Naive thymus-derived CD4-positive, alpha-beta T cell (primary cell): Measurements from ENCODE around the gene ANKLE2. TPM values are rescaled to one million over a fixed set of nuclear protein-coding genes. Genes with fewer than 3 reads are reported as not detected.

Source experiments
- ATAC-seq: fragments of 150-1000 bp; cut with Tn5 transposase; 2 replicates; pipeline ENCODE4 v1.10.0; 2021; ENCODE audit warnings: mild to moderate bottlenecking, moderate library complexity
- CTCF ChIA-PET: fragments of 350-600 bp; sonication (Branson Sonifier 250); formaldehyde crosslinking; loops from one replicate; lab custom pipeline; 2021; ENCODE audit warnings: antibody characterized with exemption; lab: Charles Lee
- POLR2A ChIA-PET: fragments of 350-600 bp; sonication (Branson Sonifier 250); formaldehyde crosslinking; loops from one replicate; lab custom pipeline; 2021; ENCODE audit warnings: antibody characterized with exemption, inconsistent platforms; lab: Charles Lee
- DNase-seq, 9 donors: peaks; one replicate each; pipeline versions ENCODE4 v3.0.0 to v3.0.0-alpha.2; 2020 to 2022; ENCODE audit warnings: mixed read lengths in 1 of 9
- H3K27ac ChIP-seq: one replicate; pipeline ENCODE4 v1.7.0; 2013; ENCODE audit warnings: mild to moderate bottlenecking, low read depth, low read length, moderate library complexity
- H3K27me3 ChIP-seq, 2 donors: one replicate each; pipeline ENCODE4 v1.7.0; 2013; ENCODE audit warnings: low read length in 2 of 2, mild to moderate bottlenecking in 2 of 2, moderate library complexity in 2 of 2; ENCODE audit not compliant: control insufficient read depth in 2 of 2, insufficient read depth in 2 of 2
- H3K36me3 ChIP-seq, 3 experiments: 1 replicate in 2 of 3; 2 replicates in 1 of 3; pipeline ENCODE4 v1.7.0; 2013; ENCODE audit warnings: low read length in 3 of 3, mild to moderate bottlenecking in 3 of 3, moderate library complexity in 1 of 3; ENCODE audit not compliant: insufficient read depth in 3 of 3, control insufficient read depth in 2 of 3
- H3K4me1 ChIP-seq, 2 donors: one replicate each; pipeline ENCODE4 v1.7.0; 2013; ENCODE audit warnings: low read length in 2 of 2, mild to moderate bottlenecking in 2 of 2, moderate library complexity in 1 of 2; ENCODE audit not compliant: control insufficient read depth in 2 of 2, insufficient read depth in 2 of 2
- H3K4me3 ChIP-seq: 2 replicates; pipeline ENCODE4 v1.7.0; 2013; ENCODE audit warnings: mild to moderate bottlenecking, low read length
- H3K9me3 ChIP-seq, 3 experiments: 1 replicate in 2 of 3; 2 replicates in 1 of 3; pipeline ENCODE4 v1.7.0; 2013; ENCODE audit warnings: low read length in 3 of 3; ENCODE audit not compliant: control insufficient read depth in 2 of 3
- H3K27ac Mint-ChIP-seq, 9 donors: one replicate each; pipeline ENCODE4 v1.8.0; 2020 to 2022; ENCODE audit warnings: mixed read lengths in 9 of 9, mild to moderate bottlenecking in 8 of 9, moderate library complexity in 5 of 9, inconsistent platforms in 2 of 9
- H3K27me3 Mint-ChIP-seq, 5 donors: one replicate each; pipeline ENCODE4 v1.8.0; 2021 to 2022; ENCODE audit warnings: mixed read lengths in 5 of 5, mild to moderate bottlenecking in 1 of 5
- H3K36me3 Mint-ChIP-seq, 5 donors: one replicate each; pipeline ENCODE4 v1.8.0; 2020 to 2022; ENCODE audit warnings: mixed read lengths in 5 of 5, mild to moderate bottlenecking in 3 of 5, inconsistent platforms in 1 of 5
- H3K4me1 Mint-ChIP-seq, 7 donors: one replicate each; pipeline ENCODE4 v1.8.0; 2020 to 2022; ENCODE audit warnings: mixed read lengths in 7 of 7, mild to moderate bottlenecking in 3 of 7, inconsistent platforms in 1 of 7
- H3K4me3 Mint-ChIP-seq, 10 donors: one replicate each; pipeline ENCODE4 v1.8.0; 2020 to 2022; ENCODE audit warnings: mild to moderate bottlenecking in 10 of 10, mixed read lengths in 10 of 10, moderate library complexity in 6 of 10, inconsistent platforms in 2 of 10
- H3K9me3 Mint-ChIP-seq, 11 donors: one replicate each; pipeline ENCODE4 v1.8.0; 2020 to 2022; ENCODE audit warnings: mixed read lengths in 11 of 11, mild to moderate bottlenecking in 4 of 11, inconsistent platforms in 1 of 11, moderate library complexity in 1 of 11
- intact Hi-C, 2 donors: fragments of 100-400 bp; cut with micrococcal nuclease; formaldehyde crosslinking; loops; one replicate each; pipeline ENCODE4 v1.15.1; 2023
- polyA plus RNA-seq, 2 donors: library from polyadenylated mRNA; unstranded; fragments of 300-500 nt; fragmentation: Illumina TruSeq; gene quantifications; one replicate each; pipeline ENCODE4 v1.2.3, GENCODE V29; 2021
- total RNA-seq, 6 experiments: library from RNA in 5 of 6; stranded (reverse) in 5 of 6; gene quantifications; 1 replicate in 5 of 6; 2 replicates in 1 of 6; pipeline ENCODE4 v1.2.3 and lab custom pipeline; 2021 to 2026

ANKLE2 gene
- total and polyA plus RNA-seq, 7 experiments from 2014 or later, result 21.5 to 95.5 (median 78.9) TPM

GRCh38 chr12:132675757-132676432, 85.7 kb downstream of the ANKLE2 start:
- no peaks in the 10 kb centered on the region for H3K9me3 Mint-ChIP-seq
- Histone ChIP-seq H3K4me1 (no peaks in the 10 kb centered on the region), H3K9me3 (no peaks in the 10 kb centered on the region), H3K36me3 (peaks cover 9 to 84% (median 9%) of the 10 kb centered on the region in 3 experiments), H3K4me3 (no peak overlapping the region), H3K27me3 (no peaks in the 10 kb centered on the region), H3K27ac (no peak overlapping the region)
- H3K27me3 Mint-ChIP-seq, result no peaks in the 10 kb centered on the region
- POLR2A ChIA-PET, result interaction anchor here (1.4 kb wide), 1 partner anchor 11 kb away, joined by 3 read pairs; no protein-coding TSS in a partner anchor
- CTCF ChIA-PET, result no interaction called here
- H3K36me3 Mint-ChIP-seq, result peaks cover 19 to 51% (median 35%) of the 10 kb centered on the region in 5 donors
- ATAC-seq (no peak), DNase-seq (no peak)
- intact Hi-C loops, result no loop called here
- H3K4me1 Mint-ChIP-seq, result peaks cover 0 to 11% (median 8%) of the 10 kb centered on the region in 7 donors
- H3K27ac Mint-ChIP-seq, result no peak overlapping the region
- no peak overlapping the region for H3K4me3 Mint-ChIP-seq

Other genes with a start within 250 kb of the ANKLE2 start
- gene LRCOL1, start 151.2 kb downstream of the ANKLE2 start, total RNA-seq, result not detected
- not detected for gene LRCOL1, start 151.2 kb downstream of the ANKLE2 start, polyA plus RNA-seq
- gene P2RX2, start 143.1 kb downstream of the ANKLE2 start, total RNA-seq, result under 1 TPM in 1 of 5 experiments, not detected in 4; 0.32 TPM
- gene P2RX2, start 143.1 kb downstream of the ANKLE2 start, polyA plus RNA-seq, result not detected
- gene POLE, start 74.5 kb downstream of the ANKLE2 start, total RNA-seq, result 100 to 1,000 TPM in 1 of 5 experiments, 10 to 100 TPM in 4; 54.5 to 138 (median 62.1) TPM
- gene POLE, start 74.5 kb downstream of the ANKLE2 start, polyA plus RNA-seq, result 1 to 10 TPM; 3.6 to 8.8 TPM
- 10 to 100 TPM in 1 of 5 experiments, 1 to 10 TPM in 4; 2.6 to 26.8 (median 5.4) TPM for gene PXMP2, start 74.2 kb downstream of the ANKLE2 start, total RNA-seq
- gene PXMP2, start 74.2 kb downstream of the ANKLE2 start, polyA plus RNA-seq, result 10 to 100 TPM; 10.4 to 11.1 TPM
- 10 to 100 TPM; 19.3 to 51.7 (median 21.4) TPM for gene PGAM5, start 51.0 kb downstream of the ANKLE2 start, total RNA-seq
- gene PGAM5, start 51.0 kb downstream of the ANKLE2 start, polyA plus RNA-seq, result 10 to 100 TPM; 15.3 to 26.6 TPM
- 10 to 100 TPM; 46.3 to 65.7 (median 63.6) TPM for gene GOLGA3, start 67.0 kb upstream of the ANKLE2 start, total RNA-seq
- 10 to 100 TPM; 11.7 to 16.6 TPM for gene GOLGA3, start 67.0 kb upstream of the ANKLE2 start, polyA plus RNA-seq
- gene CHFR, start 125.8 kb upstream of the ANKLE2 start, total RNA-seq, result 10 to 100 TPM; 66.7 to 97.8 (median 81.7) TPM
- 10 to 100 TPM; 25.2 to 44.4 TPM for gene CHFR, start 125.8 kb upstream of the ANKLE2 start, polyA plus RNA-seq
- 10 to 100 TPM in 3 of 5 experiments, 1 to 10 TPM in 2; 5.4 to 17.8 (median 11.8) TPM for gene ZNF605, start 194.5 kb upstream of the ANKLE2 start, total RNA-seq
- gene ZNF605, start 194.5 kb upstream of the ANKLE2 start, polyA plus RNA-seq, result 1 to 10 TPM in 1 of 2 donors, under 1 TPM in 1; 0.98 to 1.6 TPM
- 10 to 100 TPM; 16.0 to 38.8 (median 33.6) TPM for gene ZNF26, start 224.5 kb upstream of the ANKLE2 start, total RNA-seq
- gene ZNF26, start 224.5 kb upstream of the ANKLE2 start, polyA plus RNA-seq, result 10 to 100 TPM; 12.6 to 27.8 TPM